T-helper 2 cell (primary cell): ENCODE data around the gene NLRP3.
"Not testable (repeated sequence)": the region's sequence is repeated elsewhere in the genome, so short reads cannot be mapped to it uniquely, and the experiment has no call there.

Source experiments
- DNase-seq, 5 experiments: peaks; one replicate each; pipeline versions ENCODE4 v3.0.0 to v3.0.0-alpha.2; 2012 to 2022

The NLRP3 gene

GRCh38 chr1:247472035-247472434 lies 56.1 kb downstream of the NLRP3 start:
- DNase-seq = no peak

GRCh38 chr1:247474367-247474766 lies 58.4 kb downstream of the NLRP3 start:
- DNase-seq = no peak

- DNase-seq = no peak
These were observed 59.8 kb downstream of the NLRP3 start for GRCh38 chr1:247475793-247476192.

- DNase-seq = not testable (repeated sequence)
These were observed 60.5 kb downstream of the NLRP3 start for GRCh38 chr1:247476328-247477058.

GRCh38 chr1:247482747-247483146 lies 66.8 kb downstream of the NLRP3 start:
- no peak for DNase-seq

- peak in 2 of 5 experiments; percentile 25 to 34 for DNase-seq
These were observed 71.1 kb downstream of the NLRP3 start for GRCh38 chr1:247487057-247487456.

GRCh38 chr1:247491328-247491727 lies 75.4 kb downstream of the NLRP3 start:
- no peak for DNase-seq

GRCh38 chr1:247493106-247493505 lies 77.1 kb downstream of the NLRP3 start:
- no peak for DNase-seq

GRCh38 chr1:247494767-247495166 lies 78.8 kb downstream of the NLRP3 start:
- no peak for DNase-seq

GRCh38 chr1:247496581-247497285 lies 80.8 kb downstream of the NLRP3 start:
- DNase-seq = no peak
